Gastrocnemius medialis (tissue), 4 donors: ENCODE measurements around the gene LRMDA. TPM values are rescaled to one million over a fixed set of nuclear protein-coding genes. Genes with fewer than 3 reads are reported as not detected.

Experiments used
- ATAC-seq, 2 donors: fragments of 150-250 bp; one replicate each; pipeline ENCODE4 v1.9.1; 2016
- DNase-seq, 2 donors: peaks; one replicate each; pipeline ENCODE4 v3.0.0-alpha.2; 2019
- H3K27ac ChIP-seq, 4 donors: fragments of 200-600 bp; sonication (generic); 1 replicate in 1 of 4; 2 replicates in 3 of 4; pipeline ENCODE4 v1.5.1; 2016 to 2018; ENCODE audit warnings: mild to moderate bottlenecking in 2 of 4, moderate library complexity in 1 of 4
- H3K27me3 ChIP-seq, 3 donors: fragments of 200-600 bp; sonication (generic) in 2 of 3; 1 replicate in 1 of 3; 2 replicates in 2 of 3; pipeline versions ENCODE4 v1.5.1 to v1.6.0; 2016 to 2019; ENCODE audit warnings: mild to moderate bottlenecking in 1 of 3, moderate library complexity in 1 of 3
- H3K36me3 ChIP-seq, 2 donors: fragments of 200-600 bp; sonication (generic) in 1 of 2; one replicate each; pipeline ENCODE4 v1.5.1; 2017 to 2018
- H3K4me1 ChIP-seq, 2 donors: fragments of 200-600 bp; sonication (generic) in 1 of 2; one replicate each; pipeline ENCODE4 v1.5.1; 2016 to 2017; ENCODE audit warnings: mild to moderate bottlenecking in 2 of 2
- H3K4me3 ChIP-seq, 4 donors: fragments of 200-600 bp; sonication (generic) in 3 of 4; 1 replicate in 1 of 4; 2 replicates in 3 of 4; pipeline ENCODE4 v1.5.1; 2016 to 2019; ENCODE audit warnings: mild to moderate bottlenecking in 2 of 4
- H3K9me3 ChIP-seq, 3 donors: fragments of 200-600 bp; sonication (generic) in 2 of 3; 1 replicate in 1 of 3; 2 replicates in 2 of 3; pipeline ENCODE4 v1.5.1; 2016 to 2019
- POLR2A ChIP-seq, 2 donors: fragments of 450-650 bp; IDR thresholded peaks; one replicate each; pipeline ENCODE4 v1.6.1; 2017; ENCODE audit warnings: antibody characterized with exemption in 2 of 2, mild to moderate bottlenecking in 2 of 2, moderate library complexity in 2 of 2
- in situ Hi-C, 4 donors: fragments of 200-750 bp; cut with MboI; loops; one replicate each; pipeline versions ENCODE4 v1.15.0 to v1.8.0; 2017; ENCODE audit warnings: low sequenced_read_pairs in 4 of 4
- intact Hi-C: fragments of 100-400 bp; cut with DNase I; formaldehyde crosslinking; loops from one replicate; pipeline ENCODE4 v1.15.1; 2023; ENCODE audit warnings: low total_unique reads
- total RNA-seq, 4 donors: library from RNA; depleted of rRNA; stranded (reverse); fragments of >200 nt; gene quantifications; one replicate each; pipeline versions ENCODE4 v1.1.0 to v1.2.3, GENCODE V29; 2016
- TF ChIP-seq, protein P1 (sequence below), 5 experiments: fragments of 450-650 bp in 3 of 5; fragments of 200-600 bp in 2 of 5; sonication (generic) in 2 of 5; IDR thresholded peaks in 4 of 5; conservative IDR thresholded peaks in 1 of 5; 1 replicate in 4 of 5; 2 replicates in 1 of 5; pipeline ENCODE4 v1.5.1; 2016 to 2019; ENCODE audit warnings: antibody characterized with exemption in 5 of 5, mild to moderate bottlenecking in 3 of 5, moderate library complexity in 3 of 5

LRMDA gene
- total RNA-seq, 4 donors from 2014 or later, result 0.80 to 4.5 (median 1.4) TPM

DNA sequence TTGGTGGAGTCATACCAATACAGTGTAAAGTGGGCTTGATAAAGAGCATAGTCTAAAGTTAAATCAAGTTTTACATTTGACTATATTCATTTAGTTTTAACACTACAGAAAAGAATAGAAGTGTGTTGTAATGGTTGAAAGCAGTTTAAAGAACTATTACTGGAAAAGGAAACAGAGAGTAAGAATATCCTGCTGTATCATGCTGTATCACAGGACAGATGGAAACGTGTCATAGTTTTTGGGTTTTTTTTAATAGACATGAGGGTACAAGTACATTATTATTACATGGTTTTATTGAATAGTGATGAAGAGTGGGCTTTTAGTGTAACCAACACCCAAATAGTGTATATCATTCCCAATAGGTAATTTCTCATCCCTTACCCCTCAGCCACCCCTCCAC is 944.3 kb downstream of the LRMDA start:
- in situ Hi-C loops (no loop called here), intact Hi-C loops (no loop called here)

DNA sequence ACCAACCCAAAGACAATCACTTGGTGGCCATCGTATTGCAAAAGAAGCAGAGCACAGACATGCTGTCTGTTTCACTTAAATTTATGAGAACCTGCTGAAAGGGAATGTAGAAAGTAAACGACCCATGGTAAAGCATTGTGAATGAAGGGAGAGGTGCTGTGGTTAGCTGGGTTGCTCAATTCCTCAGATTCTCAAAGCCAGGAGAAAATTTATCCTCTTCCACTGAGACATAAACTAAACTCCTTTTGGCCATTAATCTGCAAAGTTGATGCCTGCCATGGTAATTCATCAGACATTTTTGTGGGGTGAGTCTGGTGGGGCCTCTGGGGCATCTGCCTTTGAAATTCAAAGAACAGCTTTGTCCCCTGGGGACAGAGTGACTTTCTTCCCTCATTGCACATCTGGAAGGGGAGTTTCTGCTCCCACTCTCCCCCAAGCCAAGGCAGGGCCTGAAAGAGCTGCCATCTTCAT is 951.0 kb downstream of the LRMDA start:
- DNase-seq (peak in 1 of 2 donors; percentile 28), ATAC-seq (peak in 1 of 2 donors; percentile 72)
- Histone ChIP-seq H3K4me1 (no peaks in the 10 kb centered on the region), H3K36me3 (no peaks in the 10 kb centered on the region), H3K9me3 (no peaks in the 10 kb centered on the region), H3K27ac (no peak overlapping the region), H3K4me3 (no peak overlapping the region), H3K27me3 (no peaks in the 10 kb centered on the region)
- no peak for TF ChIP-seq POLR2A (IDR thresholded peaks at IDR 0.05)
- TF ChIP-seq, protein P1, sequence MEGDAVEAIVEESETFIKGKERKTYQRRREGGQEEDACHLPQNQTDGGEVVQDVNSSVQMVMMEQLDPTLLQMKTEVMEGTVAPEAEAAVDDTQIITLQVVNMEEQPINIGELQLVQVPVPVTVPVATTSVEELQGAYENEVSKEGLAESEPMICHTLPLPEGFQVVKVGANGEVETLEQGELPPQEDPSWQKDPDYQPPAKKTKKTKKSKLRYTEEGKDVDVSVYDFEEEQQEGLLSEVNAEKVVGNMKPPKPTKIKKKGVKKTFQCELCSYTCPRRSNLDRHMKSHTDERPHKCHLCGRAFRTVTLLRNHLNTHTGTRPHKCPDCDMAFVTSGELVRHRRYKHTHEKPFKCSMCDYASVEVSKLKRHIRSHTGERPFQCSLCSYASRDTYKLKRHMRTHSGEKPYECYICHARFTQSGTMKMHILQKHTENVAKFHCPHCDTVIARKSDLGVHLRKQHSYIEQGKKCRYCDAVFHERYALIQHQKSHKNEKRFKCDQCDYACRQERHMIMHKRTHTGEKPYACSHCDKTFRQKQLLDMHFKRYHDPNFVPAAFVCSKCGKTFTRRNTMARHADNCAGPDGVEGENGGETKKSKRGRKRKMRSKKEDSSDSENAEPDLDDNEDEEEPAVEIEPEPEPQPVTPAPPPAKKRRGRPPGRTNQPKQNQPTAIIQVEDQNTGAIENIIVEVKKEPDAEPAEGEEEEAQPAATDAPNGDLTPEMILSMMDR (IDR thresholded peaks at IDR 0.05 in 4 of 5, conservative IDR thresholded peaks at IDR 0.05 in 1 of 5), result no peak
- in situ Hi-C loops, result no loop called here
- intact Hi-C loops, result no loop called here

More for the DNA sequence above, 944.3 kb downstream of the LRMDA start:
- DNase-seq (no peak), ATAC-seq (no peak)
- Histone ChIP-seq H3K9me3 (no peaks in the 10 kb centered on the region), H3K27me3 (no peaks in the 10 kb centered on the region), H3K4me1 (no peaks in the 10 kb centered on the region), H3K36me3 (no peaks in the 10 kb centered on the region), H3K27ac (no peak overlapping the region), H3K4me3 (no peak overlapping the region)
- TF ChIP-seq POLR2A (IDR thresholded peaks at IDR 0.05), result no peak
- TF ChIP-seq, protein P1 (IDR thresholded peaks at IDR 0.05 in 4 of 5, conservative IDR thresholded peaks at IDR 0.05 in 1 of 5), result no peak

DNA sequence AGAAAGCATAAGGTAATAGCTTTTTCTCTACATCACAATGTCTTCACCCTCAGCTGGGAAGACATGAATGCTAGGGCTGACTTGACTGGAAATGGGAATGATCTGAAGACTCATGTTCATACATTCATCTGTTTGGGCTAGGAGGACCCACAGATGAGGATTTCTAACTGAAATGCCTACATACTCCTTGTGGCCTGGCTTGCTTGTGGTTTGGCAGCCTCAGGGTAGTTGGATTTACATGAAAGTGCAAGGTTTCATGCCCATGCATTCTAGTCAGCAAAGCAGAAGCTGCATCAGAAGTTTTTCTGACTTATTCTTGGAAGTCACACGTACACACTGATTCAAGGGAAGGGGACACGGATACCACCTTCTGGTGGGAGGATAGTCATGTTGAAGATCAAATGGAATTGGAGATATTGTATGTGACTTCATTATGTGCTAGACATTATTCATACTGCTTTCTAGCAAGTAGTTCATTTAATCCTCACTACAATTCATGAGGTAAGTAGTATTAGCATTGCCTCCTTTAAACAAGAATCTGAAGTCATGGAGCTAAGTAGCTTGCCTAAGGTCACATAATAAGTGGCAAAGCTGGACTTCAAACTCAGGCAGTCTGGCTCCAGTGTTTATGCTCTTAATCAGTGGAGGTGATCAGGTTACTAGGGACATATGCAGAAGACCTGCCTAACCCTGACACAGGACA is 957.0 kb downstream of the LRMDA start:
- no peak for TF ChIP-seq POLR2A (IDR thresholded peaks at IDR 0.05)
- TF ChIP-seq, protein P1 (IDR thresholded peaks at IDR 0.05 in 4 of 5, conservative IDR thresholded peaks at IDR 0.05 in 1 of 5), result no peak
- intact Hi-C loops (no loop called here), in situ Hi-C loops (no loop called here)
- DNase-seq (no peak), ATAC-seq (no peak)
- Histone ChIP-seq H3K36me3 (no peaks in the 10 kb centered on the region), H3K27ac (no peak overlapping the region), H3K27me3 (no peaks in the 10 kb centered on the region), H3K4me1 (no peaks in the 10 kb centered on the region), H3K9me3 (no peaks in the 10 kb centered on the region), H3K4me3 (no peak overlapping the region)

DNA sequence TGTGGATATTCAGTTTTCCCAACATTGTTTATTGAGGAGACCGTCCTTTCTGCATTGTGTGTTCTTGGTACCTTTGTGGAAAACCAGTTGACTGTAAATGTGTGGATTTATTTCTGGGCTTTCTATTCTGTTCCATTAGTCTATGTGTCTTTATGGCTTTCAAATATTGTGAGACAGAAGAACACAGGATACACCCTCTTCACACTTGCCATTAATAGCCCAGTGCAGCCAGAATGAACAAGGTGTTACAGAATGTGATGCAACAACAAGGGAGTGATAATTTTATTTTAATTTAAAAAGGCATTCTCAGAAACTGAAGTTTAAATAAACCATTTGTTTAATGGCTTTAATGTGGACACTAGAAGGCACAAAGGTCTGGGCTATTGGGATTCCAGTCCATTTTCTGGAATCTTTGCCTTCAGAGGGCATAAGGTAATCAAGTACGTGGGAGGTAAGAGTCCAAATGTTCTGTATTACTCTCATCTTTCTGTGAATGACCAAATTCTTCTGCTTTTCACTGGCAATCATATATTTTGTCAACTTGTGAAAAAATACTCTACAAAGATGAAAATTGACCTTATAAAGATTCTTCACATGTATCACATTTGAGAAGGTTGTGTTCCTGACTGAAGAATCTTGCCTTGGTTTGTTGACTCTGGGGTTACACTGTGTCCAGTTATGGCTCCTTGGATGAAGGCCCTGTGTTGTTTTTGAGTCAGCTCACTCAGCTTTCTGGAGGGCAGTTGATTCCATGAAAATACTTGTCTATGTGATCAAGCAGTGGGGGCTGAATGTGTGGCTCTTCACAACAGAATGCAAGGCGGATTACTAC is 962.7 kb downstream of the LRMDA start:
- H3K4me1 ChIP-seq, result peaks cover 0 to 20% of the 10 kb centered on the region in 2 donors
- H3K27me3 ChIP-seq, result no peaks in the 10 kb centered on the region
- TF ChIP-seq, protein P1 (IDR thresholded peaks at IDR 0.05 in 4 of 5, conservative IDR thresholded peaks at IDR 0.05 in 1 of 5), result no peak
- TF ChIP-seq POLR2A (IDR thresholded peaks at IDR 0.05), result no peak
- in situ Hi-C loops, result no loop called here
- intact Hi-C loops, result no loop called here
- H3K9me3 ChIP-seq, result no peaks in the 10 kb centered on the region
- H3K27ac ChIP-seq, result no peak overlapping the region
- DNase-seq, result no peak
- no peaks in the 10 kb centered on the region for H3K36me3 ChIP-seq
- ATAC-seq, result no peak
- no peak overlapping the region for H3K4me3 ChIP-seq
